NCI-H1694 treated with DMSO at 0.1 percent for 48 hours (cell line): ENCODE measurements around the gene CDH7.
A peak's percentile ranks its signal among the peaks of the same experiment; 100 is the strongest.

ENCODE experiments used
- DNase-seq: peaks from one replicate; lab custom pipeline; 2025; lab: John Stamatoyannopoulos, UW

CDH7 gene

GRCh38 chr18:65750389-65751154 is at the start of gene CDH7:
TSS of gene CDH7 (plus strand) at chr18:65751012. CDS start at chr18:65762843, 11,831 bp downstream.
- peak; percentile 5 for DNase-seq

- DNase-seq = peak; percentile 80
Observed at GRCh38 chr18:65704046-65704445, 46.8 kb upstream of the CDH7 start.

- DNase-seq = no peak
Observed at GRCh38 chr18:65706646-65707045, 44.2 kb upstream of the CDH7 start.

- DNase-seq = no peak
Observed at GRCh38 chr18:65711493-65711892, 39.3 kb upstream of the CDH7 start.

GRCh38 chr18:65721619-65722018 is 29.2 kb upstream of the CDH7 start:
- DNase-seq = peak; percentile 21

- DNase-seq = peak; percentile 13
Observed at GRCh38 chr18:65725251-65726050, 25.4 kb upstream of the CDH7 start.

- DNase-seq = peak; percentile 83
Observed at GRCh38 chr18:65735155-65735554, 15.7 kb upstream of the CDH7 start.

- DNase-seq = peak; percentile 15
Observed at GRCh38 chr18:65737471-65737955, 13.3 kb upstream of the CDH7 start.

GRCh38 chr18:65746936-65747335 is 3.9 kb upstream of the CDH7 start:
- DNase-seq = no peak

- DNase-seq = no peak
Observed at GRCh38 chr18:65748321-65748720, 2.5 kb upstream of the CDH7 start.

- DNase-seq = no peak
Observed at GRCh38 chr18:65749841-65750240, 971 bp upstream of the CDH7 start.

GRCh38 chr18:65751155-65752085 is 608 bp downstream of the CDH7 start:
- DNase-seq = no peak

- DNase-seq = no peak
Observed at GRCh38 chr18:65752625-65753325, 2.0 kb downstream of the CDH7 start.

GRCh38 chr18:65753520-65753919 is 2.7 kb downstream of the CDH7 start:
- DNase-seq = peak; percentile 82

GRCh38 chr18:65754121-65754520 is 3.3 kb downstream of the CDH7 start:
- DNase-seq = no peak

- no peak for DNase-seq
Observed at GRCh38 chr18:65755616-65756015, 4.8 kb downstream of the CDH7 start.

- DNase-seq = no peak
Observed at GRCh38 chr18:65760457-65760856, 9.6 kb downstream of the CDH7 start.

- DNase-seq = no peak
Observed at GRCh38 chr18:65761636-65762295, 11.0 kb downstream of the CDH7 start.

- no peak for DNase-seq
Observed at GRCh38 chr18:65762556-65762955, 11.7 kb downstream of the CDH7 start.

GRCh38 chr18:65767406-65767805 is 16.6 kb downstream of the CDH7 start:
- DNase-seq = no peak
